Breast epithelium (tissue), 3 donors: Measurements from ENCODE around the gene KCNJ1.

Experiments used
- CTCF ChIP-seq, 3 donors: fragments of 450-650 bp; IDR thresholded peaks; one replicate each; pipeline ENCODE4 v1.5.1; 2016 to 2017; ENCODE audit warnings: antibody characterized with exemption in 3 of 3, mild to moderate bottlenecking in 3 of 3, moderate library complexity in 3 of 3
- POLR2A ChIP-seq: fragments of 450-650 bp; IDR thresholded peaks from one replicate; pipeline ENCODE4 v1.6.1; 2016; ENCODE audit warnings: antibody characterized with exemption, mild to moderate bottlenecking, moderate library complexity

- TF ChIP-seq CTCF (IDR thresholded peaks at IDR 0.05) (no peak), POLR2A (no peak)
Observed at GRCh38 chr11:128865490-128865889, 1.6 kb downstream of the KCNJ1 start.
